ENCODE data around the gene WRAP73. TPM values are rescaled to one million over a fixed set of nuclear protein-coding genes. Genes with fewer than 3 reads are reported as not detected.

The WRAP73 gene
- total RNA-seq, 3 donors from 2014 or later = 19.2 to 26.3 (median 21.0) TPM

DNA sequence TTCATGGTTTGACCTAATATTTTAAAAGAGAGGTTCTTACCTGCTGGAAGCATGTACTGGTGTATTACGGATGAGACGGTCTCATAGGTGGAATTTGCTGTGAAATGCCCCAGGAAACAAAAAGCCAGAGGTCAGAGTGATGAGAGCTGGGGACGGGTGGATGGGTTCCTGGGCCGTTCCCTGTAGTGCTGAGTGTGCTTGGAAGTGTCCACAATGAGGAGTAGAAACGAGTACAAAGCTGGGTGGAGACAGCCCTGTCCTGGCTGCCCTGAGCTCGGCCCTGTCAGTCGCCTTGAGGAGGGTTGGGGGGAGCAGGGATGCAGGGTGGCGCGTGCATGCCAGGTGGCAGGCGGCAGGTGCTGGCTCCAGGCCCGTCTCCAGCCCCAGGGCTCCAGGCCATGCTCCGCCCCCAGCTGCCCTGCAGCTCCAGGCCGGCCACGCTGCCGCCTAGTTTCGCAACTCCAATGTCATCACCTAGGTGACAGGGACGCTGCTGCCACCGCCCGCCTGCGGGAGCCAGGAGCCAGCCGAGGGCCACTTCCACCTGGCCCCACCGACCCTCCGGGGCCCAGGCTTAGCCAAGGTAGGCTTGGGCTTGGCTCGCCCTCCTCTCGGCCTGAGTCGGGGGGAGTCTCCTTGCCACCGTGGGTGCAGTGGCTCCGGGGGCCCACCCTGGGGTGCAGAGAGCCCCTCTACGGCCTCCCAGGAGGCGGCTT is 18.8 kb upstream of the WRAP73 start:
- Histone ChIP-seq H3K4me1 (ENCODE audit: low read depth) (peaks cover 11% of the 10 kb centered on the region), H3K4me3 (no peak overlapping the region), H3K9me3 (no peaks in the 10 kb centered on the region), H3K36me3 (ENCODE audit: low read depth) (no peaks in the 10 kb centered on the region)
- TF ChIP-seq, protein P1, sequence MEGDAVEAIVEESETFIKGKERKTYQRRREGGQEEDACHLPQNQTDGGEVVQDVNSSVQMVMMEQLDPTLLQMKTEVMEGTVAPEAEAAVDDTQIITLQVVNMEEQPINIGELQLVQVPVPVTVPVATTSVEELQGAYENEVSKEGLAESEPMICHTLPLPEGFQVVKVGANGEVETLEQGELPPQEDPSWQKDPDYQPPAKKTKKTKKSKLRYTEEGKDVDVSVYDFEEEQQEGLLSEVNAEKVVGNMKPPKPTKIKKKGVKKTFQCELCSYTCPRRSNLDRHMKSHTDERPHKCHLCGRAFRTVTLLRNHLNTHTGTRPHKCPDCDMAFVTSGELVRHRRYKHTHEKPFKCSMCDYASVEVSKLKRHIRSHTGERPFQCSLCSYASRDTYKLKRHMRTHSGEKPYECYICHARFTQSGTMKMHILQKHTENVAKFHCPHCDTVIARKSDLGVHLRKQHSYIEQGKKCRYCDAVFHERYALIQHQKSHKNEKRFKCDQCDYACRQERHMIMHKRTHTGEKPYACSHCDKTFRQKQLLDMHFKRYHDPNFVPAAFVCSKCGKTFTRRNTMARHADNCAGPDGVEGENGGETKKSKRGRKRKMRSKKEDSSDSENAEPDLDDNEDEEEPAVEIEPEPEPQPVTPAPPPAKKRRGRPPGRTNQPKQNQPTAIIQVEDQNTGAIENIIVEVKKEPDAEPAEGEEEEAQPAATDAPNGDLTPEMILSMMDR (IDR thresholded peaks at IDR 0.05) = no peak
- intact Hi-C loops (cut with DNase I, micrococcal nuclease) = no loop called here
- DNase-seq = peak; percentile 90 to 92 (median 91)
- peak; percentile 91 for ATAC-seq

DNA sequence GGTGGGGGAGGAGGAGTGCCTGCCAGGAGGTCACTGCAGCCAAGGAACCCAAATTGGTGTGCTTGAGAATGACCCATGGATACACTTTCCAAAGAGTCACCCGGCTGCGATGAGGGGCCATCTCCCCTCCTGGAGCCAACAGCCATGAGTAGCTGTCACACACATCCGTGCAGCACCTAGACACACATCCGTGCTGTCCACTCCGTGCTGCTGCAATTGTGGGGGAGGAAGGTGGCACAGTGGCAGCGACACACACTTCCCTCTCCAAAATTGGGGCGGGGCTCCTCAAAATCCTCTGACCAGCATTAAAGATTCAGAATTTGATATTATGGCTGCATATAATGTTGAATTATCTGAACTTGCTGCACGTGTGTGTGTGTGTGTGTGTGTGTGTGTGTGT is 18.2 kb upstream of the WRAP73 start:
- ATAC-seq (no peak), DNase-seq (peak in 2 of 3 donors; percentile 30 to 44)
- Histone ChIP-seq H3K9me3 (no peaks in the 10 kb centered on the region), H3K36me3 (ENCODE audit: low read depth) (no peaks in the 10 kb centered on the region), H3K4me3 (no peak overlapping the region), H3K4me1 (ENCODE audit: low read depth) (peaks cover 11% of the 10 kb centered on the region)
- TF ChIP-seq, protein P1 (IDR thresholded peaks at IDR 0.05) = no peak
- intact Hi-C loops (cut with DNase I, micrococcal nuclease) = no loop called here

DNA sequence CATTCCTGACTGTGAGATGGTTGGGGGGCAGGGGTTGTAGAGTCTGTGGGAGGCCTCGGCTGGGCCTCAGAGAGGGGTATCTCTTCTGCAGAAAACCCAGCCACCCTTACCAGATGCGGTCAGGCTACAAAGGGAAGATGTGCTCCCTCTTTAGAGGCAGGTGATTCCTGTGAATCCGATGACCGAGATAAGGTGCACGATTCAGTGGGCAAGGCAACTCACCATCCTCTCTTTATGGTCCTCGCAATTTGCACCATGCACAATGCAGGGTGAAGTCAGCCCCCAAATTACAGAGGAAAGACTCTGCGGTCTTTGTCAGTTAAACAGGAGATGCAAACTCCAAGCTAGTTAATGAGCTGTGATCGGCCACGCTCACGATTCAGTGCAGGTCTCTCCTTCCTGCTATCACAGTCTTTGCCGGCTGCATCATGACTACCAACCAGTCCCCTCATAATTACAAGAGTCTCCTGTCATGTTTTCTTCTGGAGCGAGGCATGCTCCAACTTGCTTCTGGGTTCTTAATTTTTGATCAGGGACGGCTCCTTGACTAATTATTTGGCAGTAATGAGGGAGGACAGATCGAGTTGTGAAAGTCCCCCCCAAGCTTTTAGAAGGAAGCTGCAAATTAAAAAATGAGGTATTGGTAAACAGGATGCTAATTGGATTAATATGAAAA is 14.9 kb upstream of the WRAP73 start:
- TF ChIP-seq, protein P1 (IDR thresholded peaks at IDR 0.05) = no peak
- intact Hi-C loops (cut with DNase I, micrococcal nuclease) = no loop called here

DNA sequence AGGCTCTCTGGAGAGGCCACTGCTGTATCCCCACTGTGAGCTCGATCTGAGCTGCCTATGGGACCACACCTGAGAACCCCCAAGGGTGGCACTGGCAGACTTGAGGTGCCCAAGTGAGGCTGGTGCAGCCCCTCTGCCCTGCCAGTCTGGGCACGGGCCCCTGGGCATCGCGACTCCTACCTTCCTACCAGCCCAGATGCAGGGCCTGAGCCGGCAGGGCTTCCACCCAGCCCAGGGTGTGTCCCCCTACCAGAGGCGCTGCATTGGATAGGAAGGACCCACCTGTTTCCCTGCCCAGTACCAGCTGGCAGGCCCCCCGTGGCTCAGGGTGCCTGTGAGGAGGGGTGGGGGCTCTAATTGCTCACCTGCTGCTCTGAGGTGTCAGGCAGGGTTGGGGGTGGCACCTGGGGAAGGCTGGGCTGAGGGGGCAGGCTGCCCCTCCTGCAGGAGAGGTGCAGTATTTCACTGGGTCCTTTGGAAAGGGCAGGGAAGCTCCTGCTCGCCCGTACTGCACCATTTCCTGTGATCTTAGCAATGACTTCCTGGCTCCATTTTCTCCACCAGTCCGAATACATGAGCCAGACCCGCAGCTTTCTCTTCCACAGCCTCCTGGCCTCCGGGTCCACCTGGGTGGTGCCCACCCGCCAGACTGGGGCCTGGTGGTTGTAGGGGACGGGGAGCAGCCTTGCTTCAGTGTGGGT is 14.2 kb upstream of the WRAP73 start:
- TF ChIP-seq, protein P1 (IDR thresholded peaks at IDR 0.05) = no peak
- Histone ChIP-seq H3K4me3 (no peak overlapping the region), H3K9me3 (no peaks in the 10 kb centered on the region), H3K36me3 (ENCODE audit: low read depth) (no peaks in the 10 kb centered on the region), H3K4me1 (ENCODE audit: low read depth) (peaks cover 7% of the 10 kb centered on the region)
- peak in 2 of 3 donors; percentile 4 to 45 for DNase-seq
- ATAC-seq = no peak
- intact Hi-C loops (cut with DNase I, micrococcal nuclease) = no loop called here

More for the DNA sequence above, 14.9 kb upstream of the WRAP73 start:
- peaks cover 11% of the 10 kb centered on the region for H3K4me1 ChIP-seq (ENCODE audit: low read depth)
- H3K36me3 ChIP-seq (ENCODE audit: low read depth) = no peaks in the 10 kb centered on the region
- ATAC-seq = no peak
- no peak overlapping the region for H3K4me3 ChIP-seq
- DNase-seq = peak in 1 of 3 donors; percentile 7
- H3K9me3 ChIP-seq = no peaks in the 10 kb centered on the region

DNA sequence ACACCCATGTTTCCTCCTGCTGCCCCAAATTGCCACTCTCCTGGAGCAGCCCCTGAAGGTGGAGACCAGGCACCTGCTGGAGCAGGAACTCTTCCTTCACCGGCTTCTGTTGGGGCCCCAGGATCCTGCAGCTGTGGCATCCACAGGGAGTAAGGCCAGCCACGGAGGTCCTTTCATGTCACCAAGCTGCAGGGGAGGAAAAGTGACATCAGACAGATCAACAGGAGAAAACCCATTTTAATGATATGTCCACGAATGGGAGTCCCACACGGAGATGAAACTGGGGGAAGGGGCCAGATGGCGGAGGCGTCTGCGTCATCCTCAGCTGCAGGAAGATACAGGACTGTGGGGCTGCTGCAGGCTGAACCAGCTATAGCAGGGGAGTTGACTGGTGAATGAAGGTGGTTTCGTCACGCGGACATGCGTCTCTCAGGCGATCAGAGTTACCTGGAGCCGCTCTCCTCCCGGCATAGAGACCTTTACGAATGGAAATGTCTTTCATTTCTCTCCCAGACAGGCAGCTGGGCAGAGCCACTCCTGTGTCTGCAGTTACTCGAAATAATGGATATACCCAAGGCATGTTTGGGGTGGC is 12.3 kb upstream of the WRAP73 start:
- H3K36me3 ChIP-seq (ENCODE audit: low read depth) = no peaks in the 10 kb centered on the region
- TF ChIP-seq, protein P1 (IDR thresholded peaks at IDR 0.05) = no peak
- H3K4me3 ChIP-seq = no peak overlapping the region
- no peaks in the 10 kb centered on the region for H3K4me1 ChIP-seq (ENCODE audit: low read depth)
- DNase-seq (peak in 2 of 3 donors; percentile 7 to 25), ATAC-seq (no peak)
- H3K9me3 ChIP-seq = no peaks in the 10 kb centered on the region
- intact Hi-C loops (cut with DNase I, micrococcal nuclease) = no loop called here
